Thyroid gland (tissue), 4 donors: Measurements from ENCODE around the gene RPH3AL.

Experiments
- POLR2A ChIP-seq, 2 donors: fragments of 450-650 bp; IDR thresholded peaks; one replicate each; pipeline ENCODE4 v1.6.1; 2017; ENCODE audit warnings: antibody characterized with exemption in 2 of 2, mild to moderate bottlenecking in 2 of 2, moderate library complexity in 1 of 2
- TF ChIP-seq, protein P1 (sequence below), 6 experiments: fragments of 200-600 bp in 3 of 6; fragments of 450-650 bp in 3 of 6; sonication (generic) in 3 of 6; IDR thresholded peaks; one replicate each; pipeline ENCODE4 v1.5.1; 2016 to 2019; ENCODE audit warnings: antibody characterized with exemption in 6 of 6, mild to moderate bottlenecking in 2 of 6, inconsistent platforms in 1 of 6, moderate library complexity in 1 of 6

DNA sequence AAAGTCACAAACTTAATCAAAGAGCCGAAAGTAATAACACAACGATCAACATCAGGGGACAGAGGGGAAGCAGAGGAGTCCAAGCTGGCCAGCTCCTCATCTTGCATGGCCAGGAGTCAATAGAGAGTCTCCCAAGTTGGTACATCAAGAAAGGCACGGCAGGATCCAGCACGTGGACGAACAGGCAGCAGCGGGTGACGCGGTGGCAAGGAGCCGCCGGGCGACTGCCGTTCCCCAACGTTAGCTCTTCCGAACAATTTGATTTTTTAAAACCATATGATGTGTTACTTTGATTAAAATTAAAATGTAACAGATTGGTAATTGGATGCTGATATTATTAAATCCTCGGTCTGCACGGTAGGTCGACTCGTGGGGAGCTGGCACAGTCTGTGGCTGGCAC lies 89.3 kb downstream of the RPH3AL start:
- TF ChIP-seq, protein P1, sequence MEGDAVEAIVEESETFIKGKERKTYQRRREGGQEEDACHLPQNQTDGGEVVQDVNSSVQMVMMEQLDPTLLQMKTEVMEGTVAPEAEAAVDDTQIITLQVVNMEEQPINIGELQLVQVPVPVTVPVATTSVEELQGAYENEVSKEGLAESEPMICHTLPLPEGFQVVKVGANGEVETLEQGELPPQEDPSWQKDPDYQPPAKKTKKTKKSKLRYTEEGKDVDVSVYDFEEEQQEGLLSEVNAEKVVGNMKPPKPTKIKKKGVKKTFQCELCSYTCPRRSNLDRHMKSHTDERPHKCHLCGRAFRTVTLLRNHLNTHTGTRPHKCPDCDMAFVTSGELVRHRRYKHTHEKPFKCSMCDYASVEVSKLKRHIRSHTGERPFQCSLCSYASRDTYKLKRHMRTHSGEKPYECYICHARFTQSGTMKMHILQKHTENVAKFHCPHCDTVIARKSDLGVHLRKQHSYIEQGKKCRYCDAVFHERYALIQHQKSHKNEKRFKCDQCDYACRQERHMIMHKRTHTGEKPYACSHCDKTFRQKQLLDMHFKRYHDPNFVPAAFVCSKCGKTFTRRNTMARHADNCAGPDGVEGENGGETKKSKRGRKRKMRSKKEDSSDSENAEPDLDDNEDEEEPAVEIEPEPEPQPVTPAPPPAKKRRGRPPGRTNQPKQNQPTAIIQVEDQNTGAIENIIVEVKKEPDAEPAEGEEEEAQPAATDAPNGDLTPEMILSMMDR (IDR thresholded peaks at IDR 0.05): no peak
- no peak for TF ChIP-seq POLR2A (IDR thresholded peaks at IDR 0.05)
